ENCODE results near the gene CARD11. TPM values are rescaled to one million over a fixed set of nuclear protein-coding genes. Genes with fewer than 3 reads are reported as not detected.
A peak's percentile ranks its signal among the peaks of the same experiment; 100 is the strongest.

Gene CARD11
- total and polyA plus RNA-seq, 10 donors, result 30.3 to 72.6 (median 48.8) TPM

- WGBS, 5 donors, result 87 to 90% (median 89%) methylated on average over 33 of the region's 33 CpGs
- DNase-seq, result peak; percentile 62
- H3K4me3 ChIP-seq, result no peak overlapping the region
- H3K36me3 ChIP-seq, result peaks cover 0 to 100% (median 73%) of the 10 kb centered on the region in 6 donors
- TF ChIP-seq POLR2A (IDR thresholded peaks at IDR 0.05), result no peak
- TF ChIP-seq POLR2AphosphoS5 (IDR thresholded peaks at IDR 0.05), result peak in 1 of 3 donors; percentile 12
- intact Hi-C loops (cut with DNase I; ENCODE audit: low total_unique reads), result no loop called here
- H3K9me3 ChIP-seq, result no peaks in the 10 kb centered on the region
- peaks cover 0 to 18% (median 0%) of the 10 kb centered on the region in 7 donors for H3K27me3 ChIP-seq (replicated peaks in 1 of 7)
- H3K27ac ChIP-seq, result no peak overlapping the region
- H3K4me1 ChIP-seq, result no peaks in the 10 kb centered on the region
These were observed 111.0 kb downstream of the CARD11 start for GRCh38 chr7:2932402-2933251.

DNA sequence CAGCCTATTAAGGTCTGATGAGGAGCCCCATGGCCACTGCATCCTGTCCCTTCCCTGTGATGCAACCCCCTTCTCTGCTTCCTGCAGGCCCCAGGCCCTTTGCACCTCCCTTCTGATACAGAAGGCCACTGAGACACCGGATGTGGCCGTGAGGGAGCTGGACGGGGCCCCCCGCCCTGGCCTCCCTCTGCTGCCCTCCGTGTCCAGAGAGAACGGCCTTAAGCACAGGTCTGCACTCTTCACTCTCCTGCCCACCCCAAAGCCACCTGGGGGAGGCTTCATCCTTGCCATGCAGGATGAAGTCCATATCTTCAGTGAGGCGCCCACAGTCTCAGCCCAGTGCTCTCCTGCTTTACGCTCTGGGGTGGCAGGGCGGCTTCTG is 112.6 kb downstream of the CARD11 start:
- H3K9me3 ChIP-seq, result no peaks in the 10 kb centered on the region
- no peak overlapping the region for H3K27ac ChIP-seq
- TF ChIP-seq CTCF (IDR thresholded peaks at IDR 0.05 in 8 of 11, conservative IDR thresholded peaks at IDR 0.05 in 3 of 11), result no peak
- TF ChIP-seq POLR2AphosphoS5 (IDR thresholded peaks at IDR 0.05), result peak in 1 of 3 donors; percentile 28
- no peak for TF ChIP-seq POLR2A (IDR thresholded peaks at IDR 0.05)
- intact Hi-C loops (cut with DNase I; ENCODE audit: low total_unique reads), result no loop called here
- peaks cover 0 to 100% (median 71%) of the 10 kb centered on the region in 6 donors for H3K36me3 ChIP-seq
- H3K27me3 ChIP-seq (replicated peaks in 1 of 7), result peaks cover 0 to 18% (median 0%) of the 10 kb centered on the region in 7 donors
- peak; percentile 62 for DNase-seq
- 88 to 95% (median 91%) methylated on average over 9 of the region's 9 CpGs for WGBS, 5 donors
- no peaks in the 10 kb centered on the region for H3K4me1 ChIP-seq
- no peak overlapping the region for H3K4me3 ChIP-seq

- peaks cover 0 to 14% (median 0%) of the 10 kb centered on the region in 7 donors for H3K27me3 ChIP-seq (replicated peaks in 1 of 7)
- DNase-seq, result peak; percentile 47
- H3K4me1 ChIP-seq, result no peaks in the 10 kb centered on the region
- no peak overlapping the region for H3K4me3 ChIP-seq
- peaks cover 0 to 98% (median 67%) of the 10 kb centered on the region in 6 donors for H3K36me3 ChIP-seq
- 90 to 97% (median 94%) methylated on average over 10 to 13 of the region's 13 CpGs for WGBS, 5 donors
- TF ChIP-seq CTCF (IDR thresholded peaks at IDR 0.05 in 8 of 11, conservative IDR thresholded peaks at IDR 0.05 in 3 of 11) (no peak), POLR2A (IDR thresholded peaks at IDR 0.05) (no peak), POLR2AphosphoS5 (IDR thresholded peaks at IDR 0.05) (no peak)
- intact Hi-C loops (cut with DNase I; ENCODE audit: low total_unique reads), result no loop called here
- H3K27ac ChIP-seq, result no peak overlapping the region
- H3K9me3 ChIP-seq, result no peaks in the 10 kb centered on the region
These were observed 113.2 kb downstream of the CARD11 start for GRCh38 chr7:2930310-2931033.

DNA sequence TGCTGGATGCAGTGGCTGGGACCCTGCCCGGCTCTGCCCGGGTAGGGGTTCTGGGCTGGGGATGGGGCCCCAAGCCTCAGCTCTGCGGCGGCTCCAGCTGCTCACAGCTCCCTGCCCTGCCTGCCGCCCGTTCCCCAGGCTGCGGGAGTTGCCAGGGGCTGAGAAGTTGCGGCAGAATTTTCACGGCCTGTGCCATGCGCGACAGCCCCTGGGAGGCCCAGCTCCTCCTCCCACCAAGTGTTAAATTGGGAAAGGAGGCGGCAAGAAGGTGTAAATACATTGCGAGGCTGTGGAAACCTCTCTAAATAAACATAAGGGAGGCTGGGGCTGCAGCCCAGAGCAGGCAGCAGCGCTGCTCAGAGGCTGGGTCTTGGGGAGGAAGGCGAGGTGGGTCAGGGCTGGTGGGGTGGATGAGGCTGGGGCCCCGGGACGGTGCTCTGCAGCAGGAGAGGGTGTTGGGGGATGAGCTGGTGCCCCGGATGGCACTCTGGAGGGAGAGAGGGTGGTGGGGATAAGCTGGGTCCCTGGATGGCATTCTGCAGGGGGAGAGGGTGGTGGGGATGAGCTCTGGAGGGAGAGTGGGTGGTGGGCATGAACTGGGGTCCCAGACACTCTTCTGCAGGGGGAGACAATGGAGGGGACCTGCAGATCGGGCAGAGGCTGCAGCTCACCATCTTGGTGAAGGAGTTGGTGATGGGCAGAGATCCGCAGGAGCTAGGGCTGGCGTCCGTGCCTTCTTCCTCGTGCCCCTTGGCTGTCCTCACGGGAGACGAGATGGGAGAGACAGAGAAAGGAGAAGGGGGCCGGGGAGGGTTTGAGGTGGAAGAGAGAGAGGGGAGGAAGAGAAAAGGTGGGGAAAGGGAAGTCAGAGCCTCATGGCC is 114.1 kb downstream of the CARD11 start:
- intact Hi-C loops (cut with DNase I; ENCODE audit: low total_unique reads), result no loop called here
- TF ChIP-seq POLR2A (IDR thresholded peaks at IDR 0.05) (no peak), POLR2AphosphoS5 (IDR thresholded peaks at IDR 0.05) (no peak), CTCF (IDR thresholded peaks at IDR 0.05 in 8 of 11, conservative IDR thresholded peaks at IDR 0.05 in 3 of 11) (no peak)
- 73 to 88% (median 78%) methylated on average over 20 to 26 of the region's 26 CpGs for WGBS, 5 donors

More for the DNA sequence above, 114.1 kb downstream of the CARD11 start:
- Histone ChIP-seq H3K36me3 (peaks cover 0 to 98% (median 60%) of the 10 kb centered on the region in 6 donors), H3K4me3 (no peak overlapping the region), H3K4me1 (no peaks in the 10 kb centered on the region), H3K9me3 (no peaks in the 10 kb centered on the region), H3K27ac (no peak overlapping the region), H3K27me3 (replicated peaks in 1 of 7) (peaks cover 0 to 14% (median 0%) of the 10 kb centered on the region in 7 donors)
- peak; percentile 58 for DNase-seq

All from spleen (tissue), 11 donors.